Stimulated activated naive CD4-positive, alpha-beta T cell (primary cell): ENCODE data around the gene OR10H1.
"Not testable (repeated sequence)": the region's sequence is repeated elsewhere in the genome, so short reads cannot be mapped to it uniquely, and the experiment has no call there.

Experiments used
- DNase-seq, 6 experiments: peaks; one replicate each; lab custom pipeline; 2025; lab: John Stamatoyannopoulos, UW

The OR10H1 gene, protein sequence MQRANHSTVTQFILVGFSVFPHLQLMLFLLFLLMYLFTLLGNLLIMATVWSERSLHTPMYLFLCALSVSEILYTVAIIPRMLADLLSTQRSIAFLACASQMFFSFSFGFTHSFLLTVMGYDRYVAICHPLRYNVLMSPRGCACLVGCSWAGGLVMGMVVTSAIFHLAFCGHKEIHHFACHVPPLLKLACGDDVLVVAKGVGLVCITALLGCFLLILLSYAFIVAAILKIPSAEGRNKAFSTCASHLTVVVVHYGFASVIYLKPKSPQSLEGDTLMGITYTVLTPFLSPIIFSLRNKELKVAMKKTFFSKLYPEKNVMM

DNA sequence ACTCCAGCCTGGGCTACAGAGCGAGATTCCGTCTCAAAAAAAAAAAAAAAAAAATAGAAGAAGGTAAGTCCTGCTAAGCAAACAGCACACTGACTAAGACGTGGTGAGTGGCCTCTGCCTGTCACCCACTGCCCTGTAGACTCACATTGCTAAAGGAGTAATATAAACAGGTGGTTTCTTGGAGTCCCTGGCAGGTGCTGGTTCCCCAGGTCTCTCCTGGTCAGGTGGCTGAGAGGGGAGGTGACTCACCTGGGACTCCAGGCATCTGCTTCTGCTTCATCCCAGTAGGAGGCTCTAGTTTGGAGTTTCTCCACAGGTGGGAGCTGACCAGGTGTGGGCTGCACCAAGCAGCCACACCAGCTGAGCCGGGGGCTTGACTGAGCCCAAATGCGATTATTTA lies at the start of gene OR10H1:
Gene OR10H1, minus strand, starts transcription at position 359 of the 400 bp plus-strand sequence. CDS start 7,627 bp downstream, outside the sequence.
- DNase-seq = no peak

DNA sequence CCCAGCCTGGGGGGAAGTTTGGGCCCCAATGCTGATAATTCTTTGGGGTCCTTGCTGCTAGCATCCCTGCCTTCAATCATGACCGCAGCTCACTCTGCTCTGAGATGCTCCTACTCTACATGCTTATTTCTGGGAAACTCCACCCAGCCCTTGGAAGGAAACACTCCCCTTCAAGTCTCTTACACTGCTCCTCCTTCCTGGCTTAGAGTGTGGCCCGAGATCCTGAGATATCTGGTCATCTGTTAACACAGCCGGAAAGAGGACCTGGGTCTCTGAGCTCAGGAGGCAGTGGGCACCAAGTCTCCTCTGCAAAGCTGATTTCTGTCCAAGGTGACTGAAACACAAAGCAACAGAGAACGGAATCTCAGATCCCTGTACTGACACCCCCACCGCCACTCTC lies 49.4 kb upstream of the OR10H1 start:
- DNase-seq = no peak

DNA sequence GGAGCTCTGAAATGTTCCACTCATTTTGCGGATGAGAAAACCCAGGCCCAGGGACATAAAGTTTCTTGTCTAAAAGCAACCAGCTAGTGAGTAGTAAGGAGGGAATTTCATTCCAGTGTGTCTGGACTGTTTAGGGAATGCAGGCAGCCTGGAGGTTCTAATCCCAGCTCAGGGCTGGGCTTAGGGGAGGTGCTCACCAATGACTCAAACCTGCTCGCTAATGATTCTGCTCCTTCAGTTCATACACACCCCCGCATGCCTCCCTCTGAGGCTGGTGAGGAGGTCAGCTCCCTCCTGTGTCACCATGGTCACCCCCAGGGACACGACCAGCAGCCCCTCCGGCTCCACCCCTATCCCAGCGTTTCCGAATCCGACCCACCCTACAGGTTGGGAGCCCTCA lies 47.8 kb upstream of the OR10H1 start:
- no peak for DNase-seq

DNA sequence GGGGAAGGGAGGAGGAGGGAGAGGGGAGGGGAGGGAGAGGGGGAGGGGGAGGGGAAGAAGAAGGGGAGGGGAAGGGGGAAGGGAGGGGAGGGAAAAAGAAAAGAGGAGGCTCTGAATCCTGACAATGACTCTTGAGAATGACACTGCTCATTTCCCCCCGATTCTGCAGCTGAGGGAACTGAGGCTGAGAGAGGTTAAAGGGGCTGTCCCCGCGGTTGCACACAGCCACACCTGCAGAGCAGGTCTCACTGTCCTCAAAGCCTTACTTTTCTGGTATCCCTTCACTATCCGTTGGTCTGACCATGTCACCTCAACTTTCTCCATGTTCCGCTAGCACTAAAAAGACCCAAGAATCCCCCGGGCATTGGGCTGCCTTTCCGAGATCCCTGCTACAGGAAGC lies 47.0 kb upstream of the OR10H1 start:
- DNase-seq = no peak

DNA sequence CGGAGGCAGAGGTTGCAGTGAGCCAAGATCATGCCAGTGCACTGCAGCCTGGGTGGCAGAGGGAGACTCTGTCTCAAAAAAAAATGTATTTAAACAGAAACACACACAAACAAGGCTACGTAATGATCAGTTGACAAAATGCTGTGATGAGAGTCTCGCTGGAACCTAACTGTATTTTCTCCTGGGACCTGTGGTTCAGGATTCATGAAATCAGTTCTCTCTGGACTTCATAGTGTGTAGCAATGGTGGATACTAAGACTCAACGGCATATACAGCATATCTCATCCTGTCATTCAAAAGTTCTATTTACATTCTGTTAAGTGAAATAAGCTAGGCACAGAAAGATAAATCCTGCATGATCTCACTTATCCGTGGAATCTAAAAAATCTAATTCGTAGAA lies 45.1 kb upstream of the OR10H1 start:
- no peak for DNase-seq

DNA sequence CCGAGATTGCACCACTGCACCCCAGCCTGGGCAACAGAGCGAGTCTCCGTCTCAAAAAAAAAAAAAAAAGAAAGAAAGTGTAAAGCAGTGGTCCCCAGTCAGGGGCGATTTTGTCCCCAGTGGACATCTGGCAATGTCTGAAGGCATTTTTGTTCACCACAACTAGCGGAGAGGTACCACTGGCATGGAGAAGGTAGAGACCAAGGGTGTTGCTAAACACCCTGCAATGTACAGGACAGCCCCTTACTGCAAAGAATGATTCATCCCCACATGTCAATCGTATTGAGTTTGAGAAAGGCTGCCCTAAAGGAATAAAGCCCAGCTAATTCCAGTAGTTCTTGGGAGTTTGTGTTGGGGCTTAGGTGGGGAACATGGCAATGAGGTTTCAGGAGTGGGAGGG lies 43.7 kb upstream of the OR10H1 start:
- no peak for DNase-seq

DNA sequence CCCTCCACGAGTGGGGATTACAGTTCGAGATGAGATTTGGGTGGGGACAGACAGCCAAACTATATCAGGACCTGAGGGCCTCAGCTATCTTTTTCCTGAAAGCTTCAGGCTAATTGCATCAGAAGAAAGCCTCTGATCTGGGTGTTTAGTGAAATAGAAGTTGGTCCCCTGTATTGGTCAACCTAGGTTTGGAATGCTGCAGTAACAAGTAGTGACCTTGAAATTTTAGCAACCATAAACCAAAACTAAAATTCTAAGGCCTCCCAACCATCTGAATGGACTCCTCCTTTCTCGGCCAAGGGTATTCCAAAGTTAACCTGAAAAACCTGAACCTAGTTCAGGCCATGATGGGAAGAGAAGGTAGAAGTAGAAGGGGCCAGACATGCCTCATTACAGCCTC lies 34.9 kb upstream of the OR10H1 start:
- no peak for DNase-seq

DNA sequence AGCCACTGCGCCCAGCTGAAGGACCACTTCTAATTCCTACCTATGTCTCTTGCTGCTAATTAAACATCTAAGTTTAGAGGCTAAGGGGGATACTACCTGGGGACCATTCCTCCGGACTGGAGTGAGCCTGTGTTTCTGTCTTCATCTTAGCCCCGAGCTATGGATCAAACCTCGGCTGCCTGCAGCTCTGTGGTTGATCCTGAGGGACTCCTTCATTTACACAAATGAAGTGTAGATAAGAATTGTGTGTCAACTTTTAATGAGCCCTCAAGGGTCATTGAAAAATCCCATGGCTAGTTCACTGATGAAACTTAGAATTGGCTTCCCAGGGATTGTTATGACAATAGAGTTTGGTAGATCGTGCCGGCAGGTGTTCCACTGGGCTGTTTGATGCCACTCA lies 31.5 kb upstream of the OR10H1 start:
- no peak for DNase-seq

DNA sequence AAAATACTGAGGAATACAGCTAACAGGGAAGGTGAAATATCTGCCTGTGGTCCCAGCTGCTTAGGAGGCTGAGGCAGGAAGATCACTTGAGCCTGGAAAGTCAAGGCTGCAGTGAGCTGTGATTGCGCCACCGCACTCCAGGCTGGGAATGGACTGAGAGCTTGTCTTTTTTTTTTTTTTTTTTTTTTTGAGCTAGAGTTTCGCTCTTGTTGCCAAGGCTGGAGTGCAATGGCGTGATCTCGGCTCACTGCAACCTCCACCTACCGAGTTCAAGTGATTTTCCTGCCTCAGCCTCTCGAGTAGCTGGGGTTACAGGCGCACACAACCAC lies 28.4 kb upstream of the OR10H1 start:
- DNase-seq = not testable (repeated sequence)

DNA sequence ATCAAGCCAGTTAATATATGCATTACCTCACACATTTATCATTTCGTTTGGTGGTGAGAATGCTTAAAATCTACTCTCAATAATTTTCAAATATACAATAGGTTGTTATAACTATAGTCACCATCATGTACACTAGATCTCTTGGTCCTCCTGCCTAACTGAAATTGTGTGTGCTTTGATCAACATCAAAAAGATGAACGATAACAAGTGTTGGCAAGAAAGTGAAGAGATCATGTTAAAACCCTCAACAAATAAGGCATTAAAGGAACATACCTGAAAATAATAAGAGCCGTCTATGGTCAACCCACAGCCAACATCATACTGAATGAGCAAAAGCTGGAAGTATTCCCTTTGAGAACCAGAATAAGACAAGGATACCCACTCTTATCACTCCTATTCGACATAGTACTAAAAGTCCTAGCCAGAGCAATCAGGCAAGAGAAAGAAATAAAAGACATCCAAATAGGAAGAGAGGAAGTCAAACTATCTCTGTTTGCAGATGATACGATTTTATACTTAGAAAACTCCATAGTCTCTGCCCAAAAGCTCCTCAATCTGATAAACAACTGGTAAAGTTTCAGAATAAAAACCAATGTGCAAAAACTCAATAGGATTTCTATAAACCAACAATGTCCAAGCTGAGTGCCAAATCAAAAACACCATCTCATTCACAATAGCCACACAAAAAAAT lies 27.9 kb upstream of the OR10H1 start:
- DNase-seq = peak in 2 of 6 experiments; percentile 22 to 24

DNA sequence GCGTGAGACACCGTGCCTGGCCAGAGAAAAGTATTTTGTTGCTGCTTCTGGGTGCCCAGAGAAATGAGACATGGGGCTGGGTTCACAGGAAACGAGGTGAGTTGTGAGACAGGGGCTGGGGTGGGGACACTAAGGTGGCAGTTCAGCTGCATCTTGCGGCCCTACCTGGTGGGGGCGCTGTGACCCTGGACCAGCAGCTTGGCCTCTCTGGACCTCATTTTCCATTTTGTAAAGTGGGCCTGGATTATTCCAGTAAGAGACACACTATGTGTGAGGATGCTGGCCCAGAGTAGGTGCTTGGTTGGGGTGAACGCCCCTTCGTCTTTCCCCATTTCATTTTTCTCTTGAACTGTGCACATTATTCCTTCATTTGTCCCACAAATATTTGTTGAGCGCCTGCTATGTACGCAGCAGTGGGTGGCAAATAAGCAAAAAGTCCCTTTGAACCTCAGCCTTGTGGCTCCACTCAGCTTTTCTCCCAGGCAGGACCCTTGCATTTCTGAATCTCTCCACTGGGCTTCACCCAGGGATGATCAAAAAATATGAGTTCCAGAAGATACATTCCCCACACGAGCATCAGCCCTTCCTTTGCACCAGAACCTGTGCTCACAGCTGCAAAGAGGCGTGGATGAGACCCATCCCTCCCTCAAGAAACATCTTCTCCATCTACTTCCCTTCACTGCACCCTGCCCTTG lies 26.6 kb upstream of the OR10H1 start:
- no peak for DNase-seq

DNA sequence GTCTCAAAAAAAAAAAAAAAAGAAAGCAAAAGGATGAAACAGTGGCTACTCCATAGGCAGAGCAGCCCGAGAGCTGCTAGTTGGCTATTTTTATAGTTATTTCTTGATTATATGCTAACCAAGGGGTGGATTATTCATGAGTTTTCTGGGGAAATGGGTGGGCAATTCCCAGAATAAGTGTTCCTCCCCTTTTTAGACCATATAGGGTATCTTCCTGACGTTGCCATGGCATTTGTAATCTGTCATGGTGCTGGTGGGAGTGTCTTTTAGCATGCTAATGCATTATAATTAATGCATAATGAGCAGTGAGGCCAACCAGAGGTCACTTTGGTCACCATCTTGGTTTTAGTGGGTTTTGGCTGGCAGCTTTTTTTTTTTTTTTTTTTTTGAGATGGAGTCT lies 25.4 kb upstream of the OR10H1 start:
- DNase-seq = no peak

DNA sequence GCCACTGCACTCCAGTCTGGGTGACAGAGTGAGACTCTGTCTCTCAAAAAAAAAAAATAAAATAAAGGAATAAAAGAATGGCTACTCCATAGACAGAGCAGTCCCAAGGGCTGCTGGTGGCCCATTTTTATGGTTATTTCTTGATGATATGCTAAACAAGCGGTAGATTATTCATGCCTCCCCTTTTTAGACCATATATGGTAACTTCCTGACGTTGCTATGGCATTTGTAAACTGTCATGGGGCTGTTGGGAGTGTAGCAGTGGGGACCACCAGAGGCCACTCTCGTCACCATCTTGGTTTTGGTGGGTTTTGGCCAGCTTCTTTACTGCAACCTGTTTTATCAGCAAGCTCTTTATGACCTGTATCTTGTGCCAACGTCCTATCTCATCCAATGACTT lies 24.4 kb upstream of the OR10H1 start:
- DNase-seq = not testable (repeated sequence)

DNA sequence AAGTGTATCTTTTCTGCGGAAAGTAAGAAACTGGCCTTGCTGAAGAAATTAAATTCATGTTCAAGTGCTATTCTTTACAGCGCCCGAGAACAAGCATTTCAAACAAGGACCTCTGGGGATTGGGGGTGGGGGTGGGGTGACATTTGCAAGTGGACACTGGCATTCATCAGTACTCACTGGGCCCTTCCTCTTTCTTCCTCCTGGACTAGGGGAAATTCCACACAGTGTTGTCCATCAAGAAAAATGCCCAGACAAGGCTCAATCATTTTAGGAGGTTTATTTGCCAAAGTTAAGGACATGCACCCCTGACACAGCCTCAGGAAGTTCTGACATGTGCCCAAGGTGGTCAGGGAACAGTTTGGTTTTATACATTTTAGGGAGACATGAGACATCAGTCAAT lies 22.9 kb upstream of the OR10H1 start:
- DNase-seq = no peak

DNA sequence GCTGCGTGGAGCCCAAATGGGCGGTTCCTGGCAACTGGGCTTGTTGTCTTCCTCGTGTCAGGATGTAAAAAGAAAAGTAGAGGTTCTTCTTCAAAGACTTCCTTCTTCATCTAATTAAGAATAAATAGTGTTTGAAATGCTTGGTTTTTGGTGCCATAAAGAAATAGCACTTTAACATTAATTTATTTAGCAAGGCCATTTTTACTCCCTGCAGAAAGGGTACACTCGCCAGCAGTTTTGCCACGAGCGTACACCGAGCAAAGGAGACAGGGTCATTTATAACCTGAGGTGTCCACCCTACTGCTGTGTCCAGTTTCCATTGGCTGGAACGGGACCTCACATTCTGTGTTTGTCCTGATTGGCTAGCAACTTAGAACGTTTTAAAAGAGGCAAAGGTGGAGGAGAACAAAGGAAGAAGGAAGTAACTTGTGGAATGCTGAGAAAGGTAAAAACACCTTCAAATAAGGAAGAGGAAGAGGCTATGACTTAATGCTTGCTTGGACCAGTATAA lies 21.8 kb upstream of the OR10H1 start:
- DNase-seq = no peak

DNA sequence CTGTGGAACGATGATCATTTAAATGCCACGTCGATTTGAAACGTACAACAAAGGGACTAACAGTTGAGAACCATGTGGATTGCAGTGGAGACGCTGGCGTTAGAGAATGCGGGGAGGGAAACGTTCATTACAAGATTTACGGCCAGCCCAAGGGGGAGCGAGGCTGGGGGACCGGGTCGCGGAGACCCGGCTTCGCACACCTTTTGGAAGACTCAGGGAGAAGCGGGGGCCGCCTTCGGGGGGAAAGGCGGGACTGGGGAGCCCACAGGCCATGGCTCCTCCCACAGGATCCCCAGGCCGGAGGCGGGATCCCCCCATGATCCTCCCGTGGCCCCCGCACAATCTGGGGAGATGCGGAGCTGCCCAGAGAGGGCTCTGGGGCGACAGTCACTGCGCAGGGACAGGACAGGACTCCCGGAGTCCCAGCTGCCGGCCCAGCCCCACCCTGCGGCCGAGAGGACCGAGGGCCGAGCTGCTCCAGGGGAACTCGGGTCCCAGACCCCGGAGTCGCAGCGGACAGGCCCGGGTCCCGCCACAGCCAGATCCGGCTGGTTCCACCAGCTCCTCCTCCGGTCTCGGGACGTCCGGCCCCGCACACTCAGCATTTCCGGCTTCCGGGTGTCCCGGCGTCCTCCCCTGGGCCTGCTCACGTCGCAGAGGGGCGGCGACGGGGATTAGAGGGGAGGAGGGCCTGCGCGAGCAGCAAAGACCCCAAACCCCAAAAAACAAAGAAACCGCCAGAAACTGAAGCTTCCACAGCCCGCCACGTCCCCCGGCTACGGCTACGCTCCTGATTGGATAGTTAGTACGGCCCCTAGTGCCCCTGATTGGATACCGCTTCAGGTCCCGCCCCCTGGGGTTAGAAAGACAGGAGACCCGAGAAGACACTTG lies 21.1 kb upstream of the OR10H1 start:
- peak; percentile 90 to 97 (median 95) for DNase-seq

DNA sequence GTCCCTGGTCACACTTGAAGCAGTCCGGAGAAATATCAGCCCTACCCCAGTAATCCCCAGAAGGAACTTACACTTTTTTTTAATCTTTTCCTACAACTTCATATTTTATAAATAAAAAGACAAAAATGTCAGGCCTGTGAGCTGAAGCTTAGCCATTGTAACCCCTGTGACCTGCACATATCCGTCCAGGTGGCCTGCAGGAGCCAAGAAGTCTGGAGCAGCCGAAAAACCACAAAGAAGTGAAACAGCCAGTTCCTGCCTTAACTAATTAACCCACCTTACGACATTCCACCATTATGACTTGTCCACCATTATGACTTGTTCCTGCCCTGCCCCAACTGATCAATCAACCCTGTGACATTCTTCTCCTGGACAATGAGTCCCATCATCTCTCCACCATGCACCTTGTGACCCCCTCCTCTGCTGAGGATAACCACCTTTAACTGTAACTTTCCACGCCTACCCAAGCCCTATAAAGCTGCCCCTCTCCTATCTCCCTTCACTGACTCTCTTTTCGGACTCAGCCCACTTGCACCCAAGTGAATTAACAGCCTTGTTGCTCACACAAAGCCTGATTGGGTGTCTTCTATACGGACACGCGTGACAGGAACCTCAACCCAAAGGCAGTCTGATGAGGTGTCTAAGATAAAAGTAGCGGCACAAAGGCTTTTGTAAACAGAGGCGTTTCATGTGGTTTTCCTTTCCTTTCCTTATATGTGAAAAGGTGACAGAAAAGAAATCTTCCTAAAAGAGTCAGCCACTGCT lies 20.3 kb upstream of the OR10H1 start:
- peak in 5 of 6 experiments; percentile 48 to 89 (median 67) for DNase-seq

DNA sequence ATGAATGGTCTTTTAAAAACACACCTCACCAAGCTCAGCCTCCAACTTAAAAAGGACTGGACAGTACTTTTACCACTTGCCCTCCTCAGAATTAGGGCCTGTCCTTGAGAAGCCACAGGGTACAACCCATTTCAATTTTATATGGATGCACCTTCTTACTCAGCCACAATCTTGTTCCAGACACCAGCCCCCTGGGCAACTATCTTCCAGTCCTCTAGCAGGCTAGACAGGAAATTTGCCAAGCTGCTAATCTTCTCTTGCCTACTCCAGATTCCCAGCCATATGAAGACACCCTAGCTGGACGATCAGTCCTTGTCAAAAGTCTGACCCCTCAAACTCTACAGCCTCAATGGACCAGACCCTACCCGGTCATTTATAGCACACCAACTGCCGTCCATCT lies 18.8 kb upstream of the OR10H1 start:
- not testable (repeated sequence) for DNase-seq

DNA sequence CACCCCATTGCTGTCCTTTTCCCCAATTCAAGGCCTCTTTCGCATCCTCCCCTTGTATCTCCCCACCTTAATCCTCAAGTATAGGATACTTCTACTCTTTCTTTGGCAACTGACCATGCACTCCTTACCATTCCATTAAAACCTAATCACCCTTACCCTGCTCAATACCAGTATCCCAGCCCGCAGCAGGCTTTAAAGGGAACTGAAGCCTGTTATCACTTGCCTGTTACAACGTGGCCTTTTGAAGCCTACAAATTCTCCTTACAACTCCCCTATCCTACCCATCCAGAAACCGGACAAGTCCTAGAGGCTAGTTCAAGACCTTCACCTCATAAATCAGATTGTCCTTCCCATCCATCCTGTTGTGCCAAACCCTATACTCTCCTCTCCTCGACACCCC lies 16.2 kb upstream of the OR10H1 start:
- no peak for DNase-seq

DNA sequence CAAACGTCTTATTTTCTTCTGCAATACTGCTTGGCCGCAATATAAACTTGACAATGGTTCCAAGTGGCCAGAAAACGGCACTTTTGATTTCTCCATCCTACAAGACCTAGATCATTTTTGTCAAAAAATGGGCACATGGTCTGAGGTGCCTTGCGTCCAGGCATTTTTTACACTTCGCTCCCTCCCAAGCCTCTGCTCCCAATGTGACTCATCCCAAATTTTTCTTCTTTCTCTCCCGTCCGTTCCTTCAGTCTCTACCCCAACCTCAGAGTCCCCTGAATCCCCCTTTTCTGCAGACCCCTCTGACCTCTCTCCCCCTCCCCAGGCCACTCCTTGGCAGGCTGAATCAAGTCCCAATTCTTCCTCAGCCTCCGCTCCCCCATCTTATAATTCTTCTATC lies 14.3 kb upstream of the OR10H1 start:
- no peak for DNase-seq

DNA sequence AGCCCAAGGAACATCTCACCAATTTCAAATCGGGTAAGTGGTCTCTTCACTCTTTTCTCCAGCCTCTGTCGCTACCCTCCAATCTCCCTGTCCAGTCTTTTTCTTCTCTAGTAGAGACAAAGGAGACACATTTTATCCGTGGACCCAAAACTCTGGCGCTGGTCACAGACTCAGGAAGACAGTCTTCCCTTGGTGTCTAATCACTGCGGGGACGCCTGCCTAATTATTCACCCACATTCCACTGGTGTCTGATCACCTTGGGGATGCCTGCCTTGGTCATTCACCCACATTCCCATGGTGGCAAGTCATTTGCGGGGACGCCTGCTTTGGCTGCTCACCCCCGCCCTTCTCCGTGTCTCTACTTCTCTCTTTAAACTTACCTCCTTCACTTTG lies 13.8 kb upstream of the OR10H1 start:
- DNase-seq = no peak
